SK-N-SH (cell line): ENCODE results near the gene ATP6V0B. TPM values are rescaled to one million over a fixed set of nuclear protein-coding genes. Genes with fewer than 3 reads are reported as not detected.
A peak's percentile ranks its signal among the peaks of the same experiment; 100 is the strongest.

Source experiments
- CTCF ChIA-PET: fragments of 300-600, 350-600 bp; formaldehyde crosslinking; extraction: SDS; loops from one replicate; lab custom pipeline; 2021; lab: Yijun Ruan, JAX
- POLR2A ChIA-PET: fragments of 350-600 bp; sonication (Branson Sonifier 250); formaldehyde crosslinking; extraction: SDS; loops from one replicate; lab custom pipeline; 2020; ENCODE audit warnings: antibody characterized with exemption, inconsistent platforms; lab: Yijun Ruan, JAX
- DNase-seq: peaks from one replicate; pipeline ENCODE4 v3.0.0; 2012
- H2AFZ ChIP-seq: fragments of 200-600 bp; sonication (generic); 2 replicates; pipeline ENCODE4 v1.8.1; 2016; ENCODE audit warnings: antibody characterized with exemption, mild to moderate bottlenecking, low read depth
- H3F3A ChIP-seq: fragments of 200-600 bp; sonication (generic); replicated peaks from 2 replicates; pipeline ENCODE3; 2016; ENCODE audit warnings: antibody characterized with exemption, mild to moderate bottlenecking; ENCODE audit not compliant: insufficient read depth
- H3K27ac ChIP-seq, 2 experiments: fragments of 200-500 bp in 1 of 2; fragments of 200-600 bp in 1 of 2; sonication (Bioruptor generic) in 1 of 2; sonication (generic), shearing (Covaris generic) in 1 of 2; 2 replicates each; pipeline versions ENCODE4 v1.5.1 to v1.6.1; 2014 to 2016; ENCODE audit warnings: low read depth in 2 of 2, inconsistent platforms in 1 of 2, low read length in 1 of 2, mild to moderate bottlenecking in 1 of 2, mixed read lengths in 1 of 2
- H3K27me3 ChIP-seq: fragments of 200-600 bp; sonication (generic), shearing (Covaris generic); 2 replicates; pipeline ENCODE4 v1.6.1; 2016; ENCODE audit warnings: mixed run types; ENCODE audit not compliant: insufficient read depth
- H3K36me3 ChIP-seq, 2 experiments: fragments of 200-500 bp in 1 of 2; fragments of 200-600 bp in 1 of 2; sonication (Bioruptor generic) in 1 of 2; sonication (generic) in 1 of 2; replicated peaks in 1 of 2; 2 replicates each; pipeline versions ENCODE3 to v1.5.1; 2014 to 2016; ENCODE audit warnings: low read length in 1 of 2, mild to moderate bottlenecking in 1 of 2; ENCODE audit not compliant: insufficient read depth in 2 of 2, control insufficient read depth in 1 of 2
- H3K4me1 ChIP-seq, 2 experiments: fragments of 200-500 bp in 1 of 2; fragments of 200-600 bp in 1 of 2; sonication (Bioruptor generic) in 1 of 2; sonication (generic), shearing (Covaris generic) in 1 of 2; 2 replicates each; pipeline versions ENCODE4 v1.5.1 to v1.6.1; 2014 to 2016; ENCODE audit warnings: low read depth in 1 of 2, low read length in 1 of 2, mixed run types in 1 of 2; ENCODE audit not compliant: insufficient read depth in 2 of 2, control insufficient read depth in 1 of 2
- H3K4me2 ChIP-seq: fragments of 200-600 bp; sonication (generic), shearing (Covaris generic); 2 replicates; pipeline ENCODE4 v1.6.1; 2017; ENCODE audit warnings: mixed run types
- H3K4me3 ChIP-seq, 2 experiments: fragments of 200-500 bp in 1 of 2; fragments of 200-600 bp in 1 of 2; sonication (Bioruptor generic) in 1 of 2; sonication (generic), shearing (Covaris generic) in 1 of 2; 2 replicates each; pipeline versions ENCODE4 v1.5.1 to v1.8.1; 2014 to 2016; ENCODE audit warnings: low read depth in 2 of 2, inconsistent platforms in 1 of 2, low read length in 1 of 2, mild to moderate bottlenecking in 1 of 2, mixed read lengths in 1 of 2, moderate library complexity in 1 of 2
- H3K79me2 ChIP-seq: fragments of 200-600 bp; sonication (generic); 2 replicates; pipeline ENCODE4 v1.8.1; 2017; ENCODE audit warnings: mild to moderate bottlenecking; ENCODE audit not compliant: insufficient read depth
- H3K9ac ChIP-seq: fragments of 200-600 bp; sonication (generic); 2 replicates; pipeline ENCODE4 v1.6.1; 2017; ENCODE audit warnings: mixed run types
- H3K9me2 ChIP-seq: fragments of 200-600 bp; sonication (generic); 2 replicates; pipeline ENCODE4 v1.6.1; 2017; ENCODE audit warnings: mixed run types
- H3K9me3 ChIP-seq: fragments of 200-600 bp; sonication (generic); 2 replicates; pipeline ENCODE4 v1.6.1; 2017; ENCODE audit warnings: mixed run types, mild to moderate bottlenecking, moderate library complexity
- H4K20me1 ChIP-seq: fragments of 200-600 bp; sonication (generic); 2 replicates; pipeline ENCODE4 v1.6.1; 2017; ENCODE audit warnings: mild to moderate bottlenecking, mixed run types; ENCODE audit not compliant: insufficient read depth
- CTCF ChIP-seq: fragments of 200-600 bp; sonication (generic); IDR thresholded peaks from 2 replicates; pipeline ENCODE4 v1.6.1; 2017; ENCODE audit warnings: antibody characterized with exemption, mild to moderate bottlenecking, moderate library complexity
- ELF1 ChIP-seq: IDR thresholded peaks from 2 replicates; pipeline ENCODE4 v1.4.0; 2012
- EP300 ChIP-seq, 2 experiments: IDR thresholded peaks; 2 replicates each; pipeline versions ENCODE4 v1.4.0 to v1.6.1; 2012; ENCODE audit warnings: borderline replicate concordance in 1 of 2, low read depth in 1 of 2, low read length in 1 of 2
- EZH2phosphoT487 ChIP-seq: fragments of 200-600 bp; sonication (generic); IDR thresholded peaks from 2 replicates; pipeline ENCODE4 v1.6.1; 2017; ENCODE audit warnings: low read depth, mixed run types, mild to moderate bottlenecking, antibody characterized with exemption, moderate library complexity, borderline replicate concordance
- FOSL2 ChIP-seq: IDR thresholded peaks from 2 replicates; pipeline ENCODE4 v1.4.0; 2012; ENCODE audit warnings: low read depth, mild to moderate bottlenecking, moderate library complexity, borderline replicate concordance
- FOXJ3 ChIP-seq: sonication (generic); formaldehyde crosslinking; IDR thresholded peaks from 2 replicates; pipeline ENCODE4 v1.5.1; 2020; ENCODE audit warnings: mild to moderate bottlenecking, missing genetic modification reagents
- GATA2 ChIP-seq: sonication (generic); formaldehyde crosslinking; IDR thresholded peaks from 2 replicates; pipeline ENCODE4 v1.5.0; 2020; ENCODE audit warnings: mild to moderate bottlenecking, missing genetic modification reagents
- IRF3 ChIP-seq: fragments of 150-350 bp; IDR thresholded peaks from 2 replicates; pipeline ENCODE4 v1.6.1; 2016; ENCODE audit warnings: mild to moderate bottlenecking, low read depth, low read length
- MEF2A ChIP-seq: IDR thresholded peaks from 2 replicates; pipeline ENCODE4 v1.4.0; 2012; ENCODE audit warnings: low read depth, borderline replicate concordance
- MXI1 ChIP-seq: IDR thresholded peaks from 2 replicates; pipeline ENCODE4 v1.6.1; 2012; ENCODE audit warnings: mild to moderate bottlenecking, low read depth, low read length, improper control_type of control experiment
- POLR2AphosphoS5 ChIP-seq: IDR thresholded peaks from 2 replicates; pipeline ENCODE4 v1.6.1; 2012; ENCODE audit warnings: low read depth, low read length
- RFX5 ChIP-seq: IDR thresholded peaks from 2 replicates; pipeline ENCODE4 v1.6.1; 2012; ENCODE audit warnings: mild to moderate bottlenecking, improper control_type of control experiment, low read length
- RXRA ChIP-seq: IDR thresholded peaks from 2 replicates; pipeline ENCODE4 v1.4.0; 2012; ENCODE audit warnings: low read depth, mild to moderate bottlenecking, borderline replicate concordance
- SIN3A ChIP-seq: IDR thresholded peaks from 2 replicates; pipeline ENCODE4 v1.6.1; 2012; ENCODE audit warnings: low read depth, mild to moderate bottlenecking, low read length, moderate library complexity, borderline replicate concordance
- TAF1 ChIP-seq: IDR thresholded peaks from 2 replicates; pipeline ENCODE4 v1.6.1; 2012; ENCODE audit warnings: low read depth, mild to moderate bottlenecking, low read length, moderate library complexity, borderline replicate concordance
- TEAD4 ChIP-seq: IDR thresholded peaks from 2 replicates; pipeline ENCODE4 v1.4.0; 2012; ENCODE audit warnings: mild to moderate bottlenecking, borderline replicate concordance; ENCODE audit not compliant: insufficient read depth
- USF1 ChIP-seq: IDR thresholded peaks from 2 replicates; pipeline ENCODE4 v1.4.0; 2012; ENCODE audit warnings: low read depth, borderline replicate concordance
- ZBTB33 ChIP-seq: IDR thresholded peaks from 2 replicates; pipeline ENCODE4 v1.4.0; 2012; ENCODE audit warnings: low read depth, borderline replicate concordance
- WGBS: methylation state at CpG from one replicate; pipeline ENCODE4 v1.1.6; 2017; ENCODE audit warnings: low lambda C conversion rate; 5-methylcytosine and 5-hydroxymethylcytosine counted together
- polyA plus RNA-seq, 3 experiments: library from polyadenylated mRNA; depleted of rRNA; stranded (reverse); fragments of >200 nt; gene quantifications; 2 replicates each; pipeline ENCODE4 v1.2.3, GENCODE V29; 2012

ATP6V0B gene
- polyA plus RNA-seq, 1 of the 3 experiments (the other 2 are of a cell fraction): 180 TPM

- peaks cover 2 to 16% of the 10 kb centered on the region in 2 experiments; a peak in 1 of 4 replicates for H3K4me1 ChIP-seq
- no peak overlapping the region for H3K4me3 ChIP-seq
- ChIA-PET CTCF (interaction anchor here (0.8 to 25.6 kb wide), 4 partner anchors 12 to 27 kb away, joined by 3 to 598 read pairs (median 13); partner anchors contain the start of gene CCDC24), POLR2A (no interaction called here)
- 0 out of 2 replicates have a peak, but pooled peaks have one; percentile 39 for TF ChIP-seq MXI1
- TF ChIP-seq GATA2: peak; percentile 49; the same call in 1 of the 2 replicates
- TF ChIP-seq POLR2AphosphoS5: no peak
- TF ChIP-seq EP300 (IDR thresholded peaks at IDR 0.05; ENCODE audit: borderline replicate concordance in 1 of 2, low read depth in 1 of 2, low read length in 1 of 2): peak in 1 of 2 experiments; percentile 56; a peak in 1 of 4 replicates
- peak overlapping the region in 1 of 2 experiments; percentile 51; a peak in 2 of 4 replicates for H3K27ac ChIP-seq
- H3K9ac ChIP-seq: no peak overlapping the region
- no peaks in the 10 kb centered on the region for H3F3A ChIP-seq
- no peaks in the 10 kb centered on the region for H3K9me3 ChIP-seq
- H3K36me3 ChIP-seq: no peaks in the 10 kb centered on the region
- H4K20me1 ChIP-seq: no peaks in the 10 kb centered on the region
- no peaks in the 10 kb centered on the region for H3K27me3 ChIP-seq
- no peak overlapping the region for H3K4me2 ChIP-seq
- peak; percentile 80 for DNase-seq
- no peaks in the 10 kb centered on the region for H3K9me2 ChIP-seq
- WGBS: 68% methylated on average over 5 of the region's 14 CpGs
- H2AFZ ChIP-seq: no peak overlapping the region
- H3K79me2 ChIP-seq: no peaks in the 10 kb centered on the region
These were observed 49.5 kb downstream of the ATP6V0B start for GRCh38 chr1:44024031-44024902.

- peak; percentile 8 for DNase-seq
- Histone ChIP-seq H3K9ac (no peak overlapping the region), H3K9me2 (no peaks in the 10 kb centered on the region), H3K27ac (peak overlapping the region in 1 of 2 experiments; percentile 44; a peak in 2 of 4 replicates), H3K4me1 (peaks cover 5 to 21% of the 10 kb centered on the region in 2 experiments; a peak in 1 of 4 replicates), H3K36me3 (no peaks in the 10 kb centered on the region), H3F3A (no peaks in the 10 kb centered on the region), H3K27me3 (no peaks in the 10 kb centered on the region), H2AFZ (no peak overlapping the region), H3K4me3 (no peak overlapping the region), H3K4me2 (no peak overlapping the region), H3K79me2 (no peaks in the 10 kb centered on the region), H3K9me3 (no peaks in the 10 kb centered on the region), H4K20me1 (no peaks in the 10 kb centered on the region)
- ChIA-PET POLR2A (no interaction called here), CTCF (interaction anchor here (0.8 to 25.6 kb wide), 4 partner anchors 11 to 27 kb away, joined by 3 to 598 read pairs (median 13); partner anchors contain the start of gene CCDC24)
- WGBS: 73% methylated on average over 13 of the region's 13 CpGs
- TF ChIP-seq GATA2: no peak
- no peak for TF ChIP-seq ZBTB33
- TF ChIP-seq FOXJ3 (CRISPR knock-in tag): no peak
- no peak for TF ChIP-seq SIN3A
- TF ChIP-seq EZH2phosphoT487: no peak
- no peak for TF ChIP-seq POLR2AphosphoS5
- no peak for TF ChIP-seq TEAD4
- no peak for TF ChIP-seq IRF3
- no peak for TF ChIP-seq MEF2A
- no peak for TF ChIP-seq CTCF
- TF ChIP-seq TAF1: no peak
- TF ChIP-seq USF1: no peak
- TF ChIP-seq RXRA: no peak
- no peak for TF ChIP-seq ELF1
- TF ChIP-seq RFX5: no peak
- TF ChIP-seq FOSL2: no peak
These were observed 50.3 kb downstream of the ATP6V0B start for GRCh38 chr1:44024903-44025525.
